CD4-positive, alpha-beta T cell treated with Interleukin-12 subunit alpha and Interleukin-12 subunit beta, for 1 hour (primary cell): ENCODE data around the gene DNASE1L2.

Source experiments
- DNase-seq: peaks from one replicate; pipeline ENCODE4 v3.0.0-alpha.2; 2020

The DNASE1L2 gene

GRCh38 chr16:2271848-2272461, 35.7 kb downstream of the DNASE1L2 start:
- DNase-seq = no peak

DNA sequence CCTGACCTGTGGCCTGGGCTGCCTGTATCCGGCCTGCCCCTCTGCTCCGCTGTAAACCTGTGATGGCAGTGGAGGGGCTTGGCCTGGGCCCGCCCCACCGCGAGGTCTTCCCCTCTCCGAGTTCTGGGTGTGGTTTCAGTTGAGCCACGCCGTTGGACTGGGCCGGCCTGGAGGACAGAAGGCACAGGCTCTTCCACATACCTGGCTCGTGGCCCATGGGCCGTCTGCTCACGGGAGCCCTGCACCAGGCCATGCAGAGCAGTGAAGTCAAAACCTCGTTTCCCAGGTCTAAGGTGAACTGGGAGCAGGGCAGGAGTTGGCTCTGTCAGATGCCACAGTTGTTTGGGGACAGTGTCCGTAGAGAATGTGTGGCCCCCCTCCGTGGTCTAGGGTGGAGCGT, 37.2 kb downstream of the DNASE1L2 start:
- no peak for DNase-seq

- DNase-seq = no peak
Measured at GRCh38 chr16:2273931-2274330, 37.7 kb downstream of the DNASE1L2 start.

GRCh38 chr16:2275476-2276367, 39.5 kb downstream of the DNASE1L2 start:
- no peak for DNase-seq

GRCh38 chr16:2276368-2277195, 40.3 kb downstream of the DNASE1L2 start:
- DNase-seq = no peak

- no peak for DNase-seq
Measured at GRCh38 chr16:2277466-2278271, 41.4 kb downstream of the DNASE1L2 start.

DNA sequence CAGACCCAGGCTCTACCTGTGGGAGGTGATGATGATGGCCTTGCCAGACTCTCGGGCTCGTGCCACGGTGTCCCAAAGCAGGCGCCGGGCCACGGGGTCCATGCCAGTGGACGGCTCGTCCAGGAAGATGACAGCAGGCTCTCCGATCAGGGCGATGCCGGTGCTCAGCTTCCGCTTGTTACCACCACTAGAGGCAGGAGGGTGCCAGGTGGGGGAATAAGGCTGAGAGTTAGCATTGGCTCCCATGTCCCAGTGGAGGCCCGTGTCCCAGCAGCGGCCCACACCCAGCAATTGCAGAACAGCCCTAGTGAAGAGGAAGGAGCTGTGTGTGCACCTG, 42.0 kb downstream of the DNASE1L2 start:
- DNase-seq = no peak

- DNase-seq = no peak
Measured at GRCh38 chr16:2278956-2279800, 42.9 kb downstream of the DNASE1L2 start.

DNA sequence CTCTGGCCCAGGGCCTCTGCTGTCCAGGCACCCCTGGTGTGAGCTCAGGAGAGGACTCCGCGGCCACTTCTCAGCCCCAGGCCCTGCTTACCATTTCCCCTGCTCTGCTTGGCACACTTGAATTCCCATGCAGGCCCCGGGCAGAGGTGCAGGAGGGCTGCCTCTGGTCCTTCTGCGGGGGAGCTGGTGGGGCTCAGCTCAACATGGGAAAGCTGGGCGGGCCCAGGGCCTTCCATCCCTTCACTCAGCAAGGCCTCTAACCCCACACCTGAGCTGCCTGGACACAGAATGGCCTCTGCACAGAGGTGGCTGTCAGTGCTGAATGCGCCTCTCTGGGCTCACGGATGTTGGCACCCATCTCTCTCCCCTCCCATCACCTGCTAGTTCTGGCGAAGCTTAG, 44.2 kb downstream of the DNASE1L2 start:
- DNase-seq = no peak

DNA sequence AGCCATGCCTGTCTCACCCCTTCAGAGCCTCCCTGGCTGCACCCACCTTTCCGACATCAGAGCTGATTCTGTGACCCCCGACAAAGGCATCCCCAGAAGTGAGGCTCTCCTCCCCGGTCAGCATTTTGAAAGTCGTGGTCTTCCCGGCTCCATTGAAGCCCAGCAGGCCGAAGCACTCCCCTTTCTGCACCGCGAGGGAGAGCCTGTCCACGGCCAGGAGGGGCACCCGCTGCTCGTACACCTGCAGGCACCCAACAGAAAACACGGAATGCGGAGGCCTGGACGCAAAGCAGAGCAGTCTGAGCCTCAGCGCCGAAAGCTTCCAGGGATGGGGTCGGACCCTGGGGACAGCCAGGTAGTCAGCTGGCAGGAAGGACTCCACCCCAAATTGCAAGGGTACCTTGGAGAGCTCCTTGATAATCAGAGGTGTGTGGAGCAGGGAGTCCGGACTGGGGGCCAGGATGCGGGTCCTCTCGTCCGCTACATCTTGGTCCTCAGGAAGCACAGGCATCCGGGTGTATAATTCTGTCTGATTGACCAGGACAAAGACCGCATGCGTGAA, 44.8 kb downstream of the DNASE1L2 start:
- no peak for DNase-seq

GRCh38 chr16:2282262-2282661, 46.0 kb downstream of the DNASE1L2 start:
- no peak for DNase-seq

DNA sequence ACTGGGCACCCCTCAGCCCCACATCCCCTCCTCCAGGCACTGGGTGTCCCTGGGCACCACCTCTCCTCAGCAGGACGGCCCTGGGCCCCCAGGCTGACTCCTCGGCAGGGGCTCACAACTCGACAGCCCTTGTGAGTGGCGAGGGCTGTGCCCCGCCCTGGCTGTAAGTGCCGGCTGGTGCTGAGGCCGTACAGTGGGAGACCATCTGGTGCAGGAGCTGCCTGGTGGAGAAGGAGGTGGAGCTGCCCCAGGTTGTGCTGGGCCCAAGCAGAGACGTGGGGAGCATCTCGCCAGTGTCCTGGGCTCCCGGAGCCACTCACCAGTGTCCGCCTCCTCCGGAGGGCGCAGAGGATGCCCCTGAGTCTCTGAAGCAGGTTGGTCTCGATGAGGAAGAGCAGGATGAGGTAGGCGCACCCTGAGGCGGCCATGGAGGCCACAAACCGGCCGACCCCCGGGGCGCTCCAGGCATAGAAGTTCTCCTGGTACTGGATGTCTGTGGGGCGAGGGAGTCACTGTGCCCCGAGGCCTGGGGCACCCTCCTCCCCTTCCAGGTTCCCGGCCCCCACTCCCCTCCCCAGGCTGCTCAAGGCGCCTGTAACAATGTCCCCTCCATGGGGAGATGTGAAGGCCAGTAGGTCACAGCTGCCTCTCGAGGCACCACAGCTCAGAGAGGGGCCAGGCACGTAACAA, 46.8 kb downstream of the DNASE1L2 start:
- no peak for DNase-seq

- DNase-seq = no peak
Measured at GRCh38 chr16:2284001-2284770, 47.9 kb downstream of the DNASE1L2 start.

DNA sequence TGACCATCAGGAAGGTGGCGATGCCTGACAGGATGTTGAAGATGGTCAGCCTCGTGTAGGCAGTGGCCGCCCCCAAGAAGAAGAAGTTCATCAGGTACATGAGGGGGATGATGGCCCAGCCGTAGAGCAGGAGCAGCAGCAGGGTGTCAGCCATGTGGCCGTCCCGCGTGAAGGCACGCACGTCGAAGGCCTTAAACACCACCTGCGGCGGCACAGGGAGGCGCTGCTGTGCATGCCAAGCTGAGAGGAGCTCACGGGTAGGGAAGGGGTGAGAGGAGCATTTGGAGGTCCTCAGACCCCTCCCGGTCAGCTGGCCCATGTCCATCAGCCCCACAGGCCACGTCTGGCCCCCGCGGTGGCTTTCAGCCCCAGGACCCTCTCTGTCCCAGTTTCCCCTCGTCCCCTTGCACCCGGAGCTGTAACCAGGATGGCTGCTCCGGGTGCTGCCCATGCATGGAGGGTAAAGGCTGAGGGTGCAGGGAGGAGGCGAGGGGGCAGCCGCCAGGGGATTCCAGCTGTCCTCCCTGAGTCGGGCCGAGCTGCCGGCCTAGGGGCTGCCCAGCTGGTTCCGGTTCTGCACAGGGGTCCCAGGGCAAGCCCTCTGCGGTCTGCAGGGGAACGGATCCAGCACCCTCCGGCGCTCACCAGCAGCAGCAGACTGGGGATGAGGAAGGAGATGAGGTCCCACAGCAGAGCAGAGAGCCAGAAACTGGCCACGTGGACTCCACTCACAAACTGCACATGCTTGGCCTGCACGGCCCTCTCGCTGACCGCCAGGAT, 48.7 kb downstream of the DNASE1L2 start:
- DNase-seq = no peak

DNA sequence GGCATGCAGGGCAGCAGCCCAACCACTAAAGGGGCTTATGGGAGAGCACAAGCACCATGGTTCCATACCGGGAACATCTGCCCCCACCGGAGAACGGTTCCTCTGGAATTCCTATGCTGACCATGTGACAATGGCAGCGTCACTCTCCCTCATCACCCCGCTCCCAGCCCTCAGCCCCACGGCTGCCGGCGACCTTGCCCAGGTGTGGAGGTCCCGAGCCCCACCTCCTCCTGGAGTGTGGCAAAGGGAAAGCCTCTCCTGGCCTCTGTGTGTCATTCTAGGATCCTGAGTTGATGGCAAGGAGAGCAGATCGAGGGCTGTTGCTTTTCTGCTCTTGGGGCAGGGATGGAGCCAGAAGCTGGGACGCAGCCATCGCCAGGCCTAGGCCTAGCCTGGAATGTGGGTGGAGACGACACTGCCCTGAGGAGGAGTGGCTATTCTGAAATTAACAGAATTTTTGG, 49.5 kb downstream of the DNASE1L2 start:
- DNase-seq = no peak

DNA sequence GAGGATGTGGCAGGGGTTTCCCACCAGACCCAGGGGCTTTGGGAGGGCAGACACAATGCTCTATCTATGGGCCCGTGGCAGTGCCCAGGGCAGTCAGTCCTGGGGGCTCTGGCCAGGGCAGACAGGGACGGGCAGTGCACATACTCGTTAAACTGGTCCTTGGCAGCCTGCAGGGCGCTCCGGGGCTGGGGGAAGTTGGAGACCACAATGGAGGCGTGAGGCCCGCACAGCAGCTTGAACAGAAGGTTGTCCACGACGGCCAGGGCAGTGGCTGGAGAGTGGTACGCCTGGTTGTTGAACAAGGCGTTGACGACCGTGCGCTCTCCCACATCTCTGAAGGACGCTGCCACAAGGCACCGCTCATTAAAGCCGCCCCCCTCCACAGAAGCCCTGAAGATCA, 50.3 kb downstream of the DNASE1L2 start:
- DNase-seq = no peak

GRCh38 chr16:2287916-2288547, 51.8 kb downstream of the DNASE1L2 start:
- no peak for DNase-seq
